HEK293 (cell line): ENCODE measurements around the gene XIRP2.

Experiments
- CTCF ChIP-seq: fragments of 450-650 bp; formaldehyde crosslinking; IDR thresholded peaks from 2 replicates; pipeline ENCODE4 v1.5.1; 2016; ENCODE audit warnings: missing biosample characterization, missing genetic modification characterization
- PRDM10 ChIP-seq: fragments of 450-650 bp; formaldehyde crosslinking; IDR thresholded peaks from 2 replicates; pipeline ENCODE4 v1.5.1; 2016; ENCODE audit warnings: missing biosample characterization, missing genetic modification characterization
- TCF7L2 ChIP-seq: IDR thresholded peaks from 2 replicates; pipeline ENCODE4 v1.6.1; 2011; ENCODE audit warnings: low read depth, mild to moderate bottlenecking, inconsistent platforms, low read length, moderate library complexity, borderline replicate concordance
- ZFP41 ChIP-seq: fragments of 450-650 bp; formaldehyde crosslinking; IDR thresholded peaks from 2 replicates; pipeline ENCODE4 v1.5.1; 2016; ENCODE audit warnings: missing biosample characterization, missing genetic modification characterization, borderline replicate concordance
- ZNF335 ChIP-seq: fragments of 450-650 bp; formaldehyde crosslinking; conservative IDR thresholded peaks from 2 replicates; pipeline ENCODE4 v1.5.1; 2016; ENCODE audit warnings: missing biosample characterization, missing genetic modification characterization
- ZNF654 ChIP-seq: fragments of 450-650 bp; formaldehyde crosslinking; IDR thresholded peaks from 2 replicates; pipeline ENCODE4 v1.5.1; 2016; ENCODE audit warnings: low read depth, missing biosample characterization, missing genetic modification characterization

- no peak for TF ChIP-seq TCF7L2
- TF ChIP-seq ZFP41 (tag by site-specific recombination) = no peak
- TF ChIP-seq ZNF654 = no peak
- TF ChIP-seq CTCF (tag by site-specific recombination) = no peak
- no peak for TF ChIP-seq PRDM10 (tag by site-specific recombination)
- TF ChIP-seq ZNF335 (tag by site-specific recombination) = no peak
These were observed 391.5 kb downstream of the XIRP2 start for GRCh38 chr2:167279810-167280209.
